Activated CD8-positive, alpha-beta T cell treated with anti-CD3 and anti-CD28 coated beads, Interleukin-2, amount 10 ng/mL, durations not matched to agents 7 days and 5 days (primary cell): Measurements from ENCODE around the gene OR2AK2. TPM values are rescaled to one million over a fixed set of nuclear protein-coding genes. Genes with fewer than 3 reads are reported as not detected.
"Not testable (repeated sequence)": the region's sequence is repeated elsewhere in the genome, so short reads cannot be mapped to it uniquely, and the experiment has no call there.

Source experiments
- ATAC-seq: fragments of 150-1000 bp; cut with Tn5 transposase; one replicate; pipeline ENCODE4 v1.10.0; 2021; ENCODE audit warnings: moderate library complexity
- CTCF ChIA-PET: fragments of 350-600 bp; sonication (Branson Sonifier 250); formaldehyde crosslinking; loops from one replicate; lab custom pipeline; 2021; ENCODE audit warnings: antibody characterized with exemption; lab: Charles Lee
- POLR2A ChIA-PET: fragments of 350-600 bp; sonication (Branson Sonifier 250); formaldehyde crosslinking; loops from one replicate; lab custom pipeline; 2021; ENCODE audit warnings: antibody characterized with exemption; lab: Charles Lee
- DNase-seq: peaks from one replicate; pipeline ENCODE4 v3.0.0-alpha.2; 2020
- H3K27ac Mint-ChIP-seq: one replicate; pipeline ENCODE4 v1.8.0; 2021; ENCODE audit warnings: mild to moderate bottlenecking, mixed read lengths
- H3K27me3 Mint-ChIP-seq: one replicate; pipeline ENCODE4 v1.8.0; 2021; ENCODE audit warnings: low read depth, mixed read lengths
- H3K36me3 Mint-ChIP-seq: one replicate; pipeline ENCODE4 v1.8.0; 2021; ENCODE audit warnings: low read depth, mixed read lengths
- H3K4me1 Mint-ChIP-seq: one replicate; pipeline ENCODE4 v1.8.0; 2021; ENCODE audit warnings: low read depth, mixed read lengths
- H3K4me3 Mint-ChIP-seq: one replicate; pipeline ENCODE4 v1.8.0; 2021; ENCODE audit warnings: mild to moderate bottlenecking, mixed read lengths
- H3K9me3 Mint-ChIP-seq: one replicate; pipeline ENCODE4 v1.8.0; 2022; ENCODE audit warnings: mixed read lengths; ENCODE audit not compliant: insufficient read depth
- total RNA-seq, 2 experiments: library from RNA; stranded (reverse); gene quantifications; one replicate each; pipeline ENCODE4 v1.2.3, GENCODE V29; 2021

Gene OR2AK2
- total RNA-seq, result not detected

GRCh38 chr1:247964933-247965332 lies at the start of gene OR2AK2:
Gene OR2AK2 (plus strand): TSS chr1:247965233. CDS start chr1:247965377, 144 bp downstream.
- ATAC-seq, result no peak
- no peaks in the 10 kb centered on the region for H3K36me3 Mint-ChIP-seq

GRCh38 chr1:247919952-247920351 lies 45.1 kb upstream of the OR2AK2 start, which contains the start of gene OR2T8:
Gene OR2T8 (plus strand): TSS chr1:247920252. CDS start chr1:247921018, 766 bp downstream.
- ChIA-PET CTCF (no interaction called here), POLR2A (no interaction called here)
- Mint-ChIP-seq H3K27ac (no peak within 1 kb of the TSS), H3K4me1 (no peaks in the 10 kb centered on the region), H3K9me3 (no peaks in the 10 kb centered on the region), H3K4me3 (no peak within 1 kb of the TSS), H3K27me3 (no peaks in the 10 kb centered on the region), H3K36me3 (no peaks in the 10 kb centered on the region)
- ATAC-seq, result no peak
- no peak for DNase-seq

More at GRCh38 chr1:247964933-247965332, at the start of gene OR2AK2:
- ChIA-PET CTCF (no interaction called here), POLR2A (no interaction called here)
- H3K9me3 Mint-ChIP-seq, result no peaks in the 10 kb centered on the region
- no peaks in the 10 kb centered on the region for H3K27me3 Mint-ChIP-seq
- H3K27ac Mint-ChIP-seq, result no peak within 1 kb of the TSS
- no peak for DNase-seq
- no peak within 1 kb of the TSS for H3K4me3 Mint-ChIP-seq
- H3K4me1 Mint-ChIP-seq, result peaks cover 10% of the 10 kb centered on the region

GRCh38 chr1:247923941-247924340 lies 41.1 kb upstream of the OR2AK2 start:
- ChIA-PET POLR2A (no interaction called here), CTCF (no interaction called here)
- no peaks in the 10 kb centered on the region for H3K4me1 Mint-ChIP-seq
- no peaks in the 10 kb centered on the region for H3K27me3 Mint-ChIP-seq
- no peak for DNase-seq
- no peak overlapping the region for H3K4me3 Mint-ChIP-seq
- H3K27ac Mint-ChIP-seq, result no peak overlapping the region
- H3K36me3 Mint-ChIP-seq, result no peaks in the 10 kb centered on the region
- no peak for ATAC-seq
- no peaks in the 10 kb centered on the region for H3K9me3 Mint-ChIP-seq

GRCh38 chr1:247924868-247925267 lies 40.2 kb upstream of the OR2AK2 start, which contains the start of gene OR2AJ1:
Gene OR2AJ1 (plus strand): TSS chr1:247924889. CDS start chr1:247933769, 8,880 bp downstream.
- Mint-ChIP-seq H3K4me1 (no peaks in the 10 kb centered on the region), H3K4me3 (no peak within 1 kb of the TSS), H3K36me3 (no peaks in the 10 kb centered on the region), H3K9me3 (no peaks in the 10 kb centered on the region), H3K27ac (no peak within 1 kb of the TSS), H3K27me3 (no peaks in the 10 kb centered on the region)
- ChIA-PET CTCF (no interaction called here), POLR2A (no interaction called here)
- ATAC-seq (no peak), DNase-seq (no peak)

GRCh38 chr1:247933989-247934388 lies 31.0 kb upstream of the OR2AK2 start:
- ChIA-PET CTCF (no interaction called here), POLR2A (no interaction called here)
- no peaks in the 10 kb centered on the region for H3K27me3 Mint-ChIP-seq
- no peaks in the 10 kb centered on the region for H3K36me3 Mint-ChIP-seq
- no peak overlapping the region for H3K27ac Mint-ChIP-seq
- no peaks in the 10 kb centered on the region for H3K9me3 Mint-ChIP-seq
- DNase-seq (no peak), ATAC-seq (no peak)
- no peaks in the 10 kb centered on the region for H3K4me1 Mint-ChIP-seq
- H3K4me3 Mint-ChIP-seq, result no peak overlapping the region

- H3K4me1 Mint-ChIP-seq, result no peaks in the 10 kb centered on the region
- DNase-seq (no peak), ATAC-seq (no peak)
- H3K36me3 Mint-ChIP-seq, result no peaks in the 10 kb centered on the region
- no peaks in the 10 kb centered on the region for H3K27me3 Mint-ChIP-seq
- POLR2A ChIA-PET, result no interaction called here
- no peaks in the 10 kb centered on the region for H3K9me3 Mint-ChIP-seq
- H3K4me3 Mint-ChIP-seq, result no peak overlapping the region
- CTCF ChIA-PET, result no interaction called here
- no peak overlapping the region for H3K27ac Mint-ChIP-seq
Observed at GRCh38 chr1:247935781-247936180, 29.3 kb upstream of the OR2AK2 start.

- POLR2A ChIA-PET, result no interaction called here
- Mint-ChIP-seq H3K27ac (no peak overlapping the region), H3K4me1 (no peaks in the 10 kb centered on the region), H3K36me3 (no peaks in the 10 kb centered on the region), H3K9me3 (no peaks in the 10 kb centered on the region), H3K4me3 (no peak overlapping the region), H3K27me3 (no peaks in the 10 kb centered on the region)
- DNase-seq, result no peak
- ATAC-seq, result no peak
- CTCF ChIA-PET, result interaction anchor here (0.8 to 1.8 kb wide), 3 partner anchors 9 to 167 kb away, joined by 3 to 11 read pairs (median 4); no protein-coding TSS in a partner anchor
Observed at GRCh38 chr1:247936415-247936814, 28.6 kb upstream of the OR2AK2 start.

- Mint-ChIP-seq H3K4me3 (peak overlapping the region; percentile 82), H3K27ac (peak overlapping the region; percentile 71)
- H3K27me3 Mint-ChIP-seq, H3K4me1 Mint-ChIP-seq, H3K36me3 Mint-ChIP-seq, H3K9me3 Mint-ChIP-seq: not testable (repeated sequence)
- DNase-seq (peak; percentile 95), ATAC-seq (peak; percentile 99)
- POLR2A ChIA-PET, result interaction anchor here (1.1 kb wide), 1 partner anchor 727 kb away, joined by 3 read pairs; no protein-coding TSS in a partner anchor
- CTCF ChIA-PET, result interaction anchor here (0.6 to 1.8 kb wide), 8 partner anchors 10 to 525 kb away, joined by 3 to 11 read pairs (median 3); no protein-coding TSS in a partner anchor
Observed at GRCh38 chr1:247936965-247937734, 27.9 kb upstream of the OR2AK2 start.

- CTCF ChIA-PET, result no interaction called here
Observed at GRCh38 chr1:247942624-247943023, 22.4 kb upstream of the OR2AK2 start.

GRCh38 chr1:247948558-247948957 lies 16.5 kb upstream of the OR2AK2 start, which contains the start of gene OR2L8:
Gene OR2L8 (plus strand): TSS chr1:247948858. CDS start chr1:247948858, 0 bp downstream.
- H3K27me3 Mint-ChIP-seq, result no peaks in the 10 kb centered on the region

More at GRCh38 chr1:247942624-247943023, 22.4 kb upstream of the OR2AK2 start:
- Mint-ChIP-seq H3K4me3 (no peak overlapping the region), H3K4me1 (no peaks in the 10 kb centered on the region), H3K36me3 (no peaks in the 10 kb centered on the region), H3K27me3 (no peaks in the 10 kb centered on the region), H3K9me3 (no peaks in the 10 kb centered on the region), H3K27ac (no peak overlapping the region)
- POLR2A ChIA-PET, result no interaction called here
- DNase-seq (no peak), ATAC-seq (no peak)

GRCh38 chr1:247953408-247953807 lies 11.6 kb upstream of the OR2AK2 start:
- no peak for ATAC-seq
- Mint-ChIP-seq H3K27ac (no peak overlapping the region), H3K4me1 (no peaks in the 10 kb centered on the region), H3K9me3 (no peaks in the 10 kb centered on the region), H3K36me3 (no peaks in the 10 kb centered on the region), H3K4me3 (no peak overlapping the region), H3K27me3 (no peaks in the 10 kb centered on the region)
- no peak for DNase-seq
- CTCF ChIA-PET, result no interaction called here
- POLR2A ChIA-PET, result no interaction called here

More at GRCh38 chr1:247948558-247948957, 16.5 kb upstream of the OR2AK2 start, which contains the start of gene OR2L8:
- ATAC-seq (no peak), DNase-seq (no peak)
- H3K36me3 Mint-ChIP-seq, result no peaks in the 10 kb centered on the region
- H3K4me3 Mint-ChIP-seq, result no peak within 1 kb of the TSS
- POLR2A ChIA-PET, result no interaction called here
- H3K4me1 Mint-ChIP-seq, result no peaks in the 10 kb centered on the region
- H3K27ac Mint-ChIP-seq, result no peak within 1 kb of the TSS
- CTCF ChIA-PET, result no interaction called here
- H3K9me3 Mint-ChIP-seq, result no peaks in the 10 kb centered on the region

GRCh38 chr1:247961791-247962190 lies 3.2 kb upstream of the OR2AK2 start:
- Mint-ChIP-seq H3K9me3 (no peaks in the 10 kb centered on the region), H3K4me1 (peaks cover 10% of the 10 kb centered on the region), H3K27ac (no peak overlapping the region), H3K36me3 (no peaks in the 10 kb centered on the region), H3K27me3 (no peaks in the 10 kb centered on the region), H3K4me3 (no peak overlapping the region)
- ChIA-PET CTCF (no interaction called here), POLR2A (no interaction called here)
- no peak for ATAC-seq
- DNase-seq, result no peak
